Transverse colon (tissue), 3 donors: ENCODE measurements around the gene MUC12.

ENCODE experiments used
- CTCF ChIP-seq, 5 experiments: fragments of 200-600 bp in 3 of 5; fragments of 450-650 bp in 2 of 5; sonication (generic) in 3 of 5; IDR thresholded peaks; 1 replicate in 2 of 5; 2 replicates in 3 of 5; pipeline ENCODE4 v1.5.1; 2016 to 2017; ENCODE audit warnings: antibody characterized with exemption in 5 of 5, inconsistent platforms in 3 of 5, mild to moderate bottlenecking in 2 of 5, moderate library complexity in 1 of 5
- EP300 ChIP-seq: sonication (generic); formaldehyde crosslinking; IDR thresholded peaks from one replicate; pipeline ENCODE4 v1.6.1; 2017; ENCODE audit warnings: antibody characterized with exemption, low read depth
- POLR2A ChIP-seq: fragments of 450-650 bp; IDR thresholded peaks from one replicate; pipeline ENCODE4 v1.6.1; 2016; ENCODE audit warnings: antibody characterized with exemption, mild to moderate bottlenecking, moderate library complexity

GRCh38 chr7:100974021-100974420 is 4.7 kb downstream of the MUC12 start:
- TF ChIP-seq POLR2A (no peak), CTCF (IDR thresholded peaks at IDR 0.05) (no peak), EP300 (no peak)
